ENCODE data around the gene SLC45A3.
"Not testable (repeated sequence)": the region's sequence is repeated elsewhere in the genome, so short reads cannot be mapped to it uniquely, and the experiment has no call there.

SLC45A3 gene

DNA sequence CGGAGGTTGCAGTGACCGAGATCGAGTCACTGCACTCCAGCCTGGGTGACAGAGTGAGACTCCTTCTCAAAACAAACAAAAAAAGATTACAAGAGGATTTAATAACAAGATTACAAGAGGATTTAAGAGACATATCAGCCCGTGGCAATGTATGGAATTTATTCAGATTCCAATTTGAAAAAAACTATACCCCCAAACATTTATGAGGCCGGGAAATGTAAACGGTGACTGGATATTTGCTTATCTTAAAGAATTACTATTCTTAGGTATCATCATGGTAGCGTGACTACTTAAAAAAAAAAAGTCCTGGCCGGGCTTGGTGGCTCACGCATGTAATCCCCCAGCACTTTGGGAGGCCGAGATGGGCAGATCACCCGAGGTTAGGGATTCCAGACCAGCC is 27.3 kb downstream of the SLC45A3 start:
- peaks cover 2% of the 10 kb centered on the region for H3K27me3 Mint-ChIP-seq (ENCODE audit: low read depth)
- H3K27ac Mint-ChIP-seq = no peak overlapping the region
- DNase-seq (ENCODE audit: low spot score) = no peak
- H3K9me3 Mint-ChIP-seq = no peaks in the 10 kb centered on the region
- H3K4me1 Mint-ChIP-seq (ENCODE audit: low read depth) = peaks cover 3% of the 10 kb centered on the region
- H3K4me3 Mint-ChIP-seq = no peak overlapping the region
- no peaks in the 10 kb centered on the region for H3K36me3 Mint-ChIP-seq (ENCODE audit: low read depth)

DNA sequence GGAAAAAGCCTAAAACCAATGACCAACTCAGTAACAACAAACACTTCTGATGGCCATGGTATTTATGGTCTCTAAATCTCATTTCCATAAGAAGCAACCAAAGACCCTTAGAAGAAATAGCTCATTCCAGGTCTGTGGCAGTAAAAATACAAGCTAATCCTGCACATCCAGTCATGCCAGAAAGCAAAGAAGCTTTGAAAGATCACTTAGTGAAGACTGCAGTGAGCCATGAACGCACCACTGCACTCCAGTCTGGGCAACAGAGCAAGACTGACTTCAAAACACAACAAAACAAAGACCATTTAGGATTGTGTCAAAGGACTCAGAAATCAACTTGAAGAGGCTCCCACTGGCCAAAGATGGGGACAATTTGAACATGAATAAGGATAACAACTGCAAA is 30.1 kb downstream of the SLC45A3 start:
- Mint-ChIP-seq H3K9me3 (no peaks in the 10 kb centered on the region), H3K36me3 (ENCODE audit: low read depth) (no peaks in the 10 kb centered on the region), H3K4me1 (ENCODE audit: low read depth) (no peaks in the 10 kb centered on the region), H3K4me3 (no peak overlapping the region), H3K27ac (no peak overlapping the region), H3K27me3 (ENCODE audit: low read depth) (no peaks in the 10 kb centered on the region)
- DNase-seq (ENCODE audit: low spot score) = no peak

- no peaks in the 10 kb centered on the region for H3K4me1 Mint-ChIP-seq (ENCODE audit: low read depth)
- H3K9me3 Mint-ChIP-seq = no peaks in the 10 kb centered on the region
- H3K4me3 Mint-ChIP-seq = no peak overlapping the region
- H3K27ac Mint-ChIP-seq = no peak overlapping the region
- no peaks in the 10 kb centered on the region for H3K27me3 Mint-ChIP-seq (ENCODE audit: low read depth)
- no peaks in the 10 kb centered on the region for H3K36me3 Mint-ChIP-seq (ENCODE audit: low read depth)
- DNase-seq (ENCODE audit: low spot score) = no peak
Measured at GRCh38 chr1:205645519-205645918, 34.8 kb downstream of the SLC45A3 start.

- no peak overlapping the region for H3K27ac Mint-ChIP-seq
- H3K4me3 Mint-ChIP-seq = no peak overlapping the region
- no peak for DNase-seq (ENCODE audit: low spot score)
- H3K36me3 Mint-ChIP-seq (ENCODE audit: low read depth) = no peaks in the 10 kb centered on the region
- no peaks in the 10 kb centered on the region for H3K9me3 Mint-ChIP-seq
- peaks cover 21% of the 10 kb centered on the region for H3K27me3 Mint-ChIP-seq (ENCODE audit: low read depth)
- no peaks in the 10 kb centered on the region for H3K4me1 Mint-ChIP-seq (ENCODE audit: low read depth)
Measured at GRCh38 chr1:205642679-205643307, 37.5 kb downstream of the SLC45A3 start.

GRCh38 chr1:205639567-205639966 is 40.7 kb downstream of the SLC45A3 start:
- DNase-seq (ENCODE audit: low spot score) = no peak

DNA sequence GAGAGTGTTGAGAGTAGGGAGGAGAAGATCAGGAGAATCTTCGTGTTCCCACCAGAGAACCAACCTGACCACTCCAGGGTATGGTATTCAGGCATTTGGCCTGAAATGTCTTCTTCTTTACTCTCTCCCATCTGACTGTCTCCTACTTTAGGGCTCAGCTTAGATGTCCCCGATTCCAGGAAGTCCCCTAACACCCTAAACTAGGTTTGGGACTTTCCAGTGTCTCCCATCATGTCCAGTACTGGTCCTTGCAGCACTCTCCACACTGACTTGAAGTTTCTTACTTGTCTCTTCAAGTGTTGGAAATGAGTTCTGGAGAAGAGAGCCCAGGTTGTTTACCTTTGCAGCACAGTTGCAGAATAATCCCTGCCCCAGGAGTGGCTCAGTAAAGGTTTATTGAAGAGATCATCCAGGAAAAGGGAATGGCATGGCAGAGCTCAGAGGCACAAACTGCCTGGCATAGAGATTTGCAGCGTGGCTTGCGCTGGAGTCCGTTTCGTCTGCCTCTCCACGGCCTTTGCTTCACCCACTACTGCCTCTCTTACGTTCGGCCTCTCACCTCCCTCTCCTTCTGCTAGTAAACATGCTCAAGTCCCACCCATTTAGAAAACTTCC is 42.3 kb downstream of the SLC45A3 start:
- Mint-ChIP-seq H3K9me3 (no peaks in the 10 kb centered on the region), H3K27ac (no peak overlapping the region), H3K36me3 (ENCODE audit: low read depth) (no peaks in the 10 kb centered on the region), H3K27me3 (ENCODE audit: low read depth) (peaks cover 33% of the 10 kb centered on the region), H3K4me3 (no peak overlapping the region), H3K4me1 (ENCODE audit: low read depth) (peaks cover 3% of the 10 kb centered on the region)
- DNase-seq (ENCODE audit: low spot score) = no peak

More at GRCh38 chr1:205639567-205639966, 40.7 kb downstream of the SLC45A3 start:
- H3K36me3 Mint-ChIP-seq (ENCODE audit: low read depth) = no peaks in the 10 kb centered on the region
- H3K27me3 Mint-ChIP-seq (ENCODE audit: low read depth) = peaks cover 33% of the 10 kb centered on the region
- H3K9me3 Mint-ChIP-seq = no peaks in the 10 kb centered on the region
- H3K27ac Mint-ChIP-seq = no peak overlapping the region
- H3K4me1 Mint-ChIP-seq (ENCODE audit: low read depth) = peaks cover 3% of the 10 kb centered on the region
- no peak overlapping the region for H3K4me3 Mint-ChIP-seq

DNA sequence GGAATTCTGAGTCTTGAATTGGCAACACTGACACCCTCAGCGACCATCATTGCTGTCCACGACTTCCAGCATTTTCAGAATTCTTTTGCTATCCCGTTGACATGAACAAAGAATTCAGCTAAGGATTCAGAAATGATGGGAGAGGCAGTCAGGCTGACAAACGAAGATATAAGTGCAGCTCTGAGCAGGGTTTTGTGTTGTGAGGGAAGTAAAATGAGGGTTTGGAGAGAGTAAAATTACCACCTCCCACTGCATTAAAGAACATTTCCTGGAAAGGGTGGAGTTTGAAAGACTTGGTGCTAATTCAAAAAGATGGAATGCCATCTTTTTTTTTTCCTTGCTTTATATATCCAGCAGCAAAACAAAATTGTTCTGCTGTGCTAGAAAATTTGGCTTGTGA is 43.6 kb downstream of the SLC45A3 start:
- peaks cover 33% of the 10 kb centered on the region for H3K27me3 Mint-ChIP-seq (ENCODE audit: low read depth)
- no peak overlapping the region for H3K27ac Mint-ChIP-seq
- H3K4me3 Mint-ChIP-seq = no peak overlapping the region
- H3K4me1 Mint-ChIP-seq (ENCODE audit: low read depth) = peaks cover 8% of the 10 kb centered on the region
- no peaks in the 10 kb centered on the region for H3K36me3 Mint-ChIP-seq (ENCODE audit: low read depth)
- H3K9me3 Mint-ChIP-seq = no peaks in the 10 kb centered on the region
- no peak for DNase-seq (ENCODE audit: low spot score)

GRCh38 chr1:205636138-205636530 is 44.2 kb downstream of the SLC45A3 start:
- not testable (repeated sequence) for H3K4me1 Mint-ChIP-seq (ENCODE audit: low read depth); H3K36me3 Mint-ChIP-seq (ENCODE audit: low read depth); DNase-seq (ENCODE audit: low spot score); H3K9me3 Mint-ChIP-seq; H3K27ac Mint-ChIP-seq; H3K4me3 Mint-ChIP-seq
- peaks cover 33% of the 10 kb centered on the region for H3K27me3 Mint-ChIP-seq (ENCODE audit: low read depth)

- Mint-ChIP-seq H3K4me3 (peak overlapping the region; percentile 7), H3K4me1 (ENCODE audit: low read depth) (peaks cover 18% of the 10 kb centered on the region), H3K9me3 (no peaks in the 10 kb centered on the region)
Measured at GRCh38 chr1:205633421-205633976, 46.8 kb downstream of the SLC45A3 start.

DNA sequence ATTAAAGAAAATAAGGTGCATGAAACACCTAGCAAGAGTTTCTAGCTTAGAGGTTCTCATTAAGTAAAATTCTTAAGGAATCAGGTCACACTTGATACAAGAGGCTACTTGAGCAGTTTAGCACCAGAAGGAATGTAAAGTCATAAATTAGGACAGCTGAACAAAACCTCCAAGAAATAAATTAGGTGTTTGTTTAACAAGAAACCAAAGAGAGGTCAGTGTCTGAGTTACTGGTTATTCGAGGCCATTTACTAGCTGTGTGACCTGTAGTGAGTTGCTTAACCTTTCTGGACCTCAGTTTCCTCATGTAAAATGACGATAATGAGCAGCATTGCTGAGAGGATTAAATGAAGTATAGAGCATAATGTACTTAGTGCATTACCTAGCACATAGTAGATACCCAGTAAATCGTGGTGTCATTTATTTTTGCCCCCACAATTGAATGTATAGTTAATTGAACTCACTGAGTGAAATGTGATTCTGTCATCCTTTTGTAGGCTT is 47.6 kb downstream of the SLC45A3 start:
- peak overlapping the region; percentile 85 for H3K4me3 Mint-ChIP-seq
- no peak overlapping the region for H3K27ac Mint-ChIP-seq

More at GRCh38 chr1:205633421-205633976, 46.8 kb downstream of the SLC45A3 start:
- Mint-ChIP-seq H3K27ac (no peak overlapping the region), H3K36me3 (ENCODE audit: low read depth) (peaks cover 9% of the 10 kb centered on the region), H3K27me3 (ENCODE audit: low read depth) (peaks cover 18% of the 10 kb centered on the region)
- no peak for DNase-seq (ENCODE audit: low spot score)

GRCh38 chr1:205631768-205632668 is 48.3 kb downstream of the SLC45A3 start, which contains the start of gene ELK4:
Gene ELK4 (minus strand): TSS chr1:205632011. CDS start chr1:205623882, 8,129 bp downstream.
- peak; percentile 99 for DNase-seq (ENCODE audit: low spot score)
- peak within 1 kb of the TSS; percentile 97 for H3K27ac Mint-ChIP-seq
- H3K9me3 Mint-ChIP-seq = no peaks in the 10 kb centered on the region
- peaks cover 13% of the 10 kb centered on the region for H3K36me3 Mint-ChIP-seq (ENCODE audit: low read depth)
- H3K4me1 Mint-ChIP-seq (ENCODE audit: low read depth) = peaks cover 29% of the 10 kb centered on the region
- peak within 1 kb of the TSS; percentile 90 for H3K4me3 Mint-ChIP-seq
- H3K27me3 Mint-ChIP-seq (ENCODE audit: low read depth) = peaks cover 5% of the 10 kb centered on the region

More for the DNA sequence above, 47.6 kb downstream of the SLC45A3 start:
- no peak for DNase-seq (ENCODE audit: low spot score)
- H3K4me1 Mint-ChIP-seq (ENCODE audit: low read depth) = peaks cover 26% of the 10 kb centered on the region
- H3K9me3 Mint-ChIP-seq = no peaks in the 10 kb centered on the region
- peaks cover 11% of the 10 kb centered on the region for H3K36me3 Mint-ChIP-seq (ENCODE audit: low read depth)
- peaks cover 12% of the 10 kb centered on the region for H3K27me3 Mint-ChIP-seq (ENCODE audit: low read depth)

DNA sequence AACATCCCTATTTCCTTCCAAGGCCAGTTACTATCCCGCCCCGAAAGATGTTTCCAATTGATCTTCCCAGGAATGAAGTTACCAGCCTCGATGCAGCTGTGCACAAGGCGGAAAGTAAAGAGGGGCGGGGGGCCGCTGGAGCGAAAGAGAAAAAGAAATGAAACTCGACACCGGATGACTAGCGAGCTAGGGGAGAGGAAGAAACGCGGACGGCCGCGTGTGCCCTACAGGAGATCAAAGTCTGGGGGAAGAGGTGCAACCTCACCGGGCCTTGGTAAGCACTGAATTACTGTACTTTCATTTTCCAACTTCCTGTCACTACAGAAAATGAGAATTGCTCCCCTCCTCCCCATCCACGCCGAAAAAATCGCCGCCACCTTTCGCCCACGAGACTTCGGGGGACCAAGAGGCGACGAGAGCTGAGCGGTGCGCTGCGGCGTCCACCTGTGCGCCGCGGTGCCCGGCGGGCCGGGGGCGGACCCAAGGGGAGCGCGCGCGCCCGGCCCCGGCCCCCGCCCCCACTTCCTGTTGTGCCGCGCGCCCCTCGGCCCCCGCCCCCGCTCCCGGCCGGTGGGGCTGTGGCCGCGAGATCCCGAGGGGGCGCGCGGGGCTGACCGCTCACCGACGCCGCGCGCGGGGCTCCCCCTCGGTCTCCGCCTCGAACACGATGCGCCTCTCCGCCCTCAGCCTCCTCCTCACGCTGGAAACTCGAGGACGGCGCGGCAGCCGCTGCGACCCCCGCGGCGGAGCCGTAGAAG is 49.1 kb downstream of the SLC45A3 start:
- no peaks in the 10 kb centered on the region for H3K9me3 Mint-ChIP-seq
- peak overlapping the region; percentile 97 for H3K27ac Mint-ChIP-seq
- H3K4me1 Mint-ChIP-seq (ENCODE audit: low read depth) = peaks cover 35% of the 10 kb centered on the region
- DNase-seq (ENCODE audit: low spot score) = peak; percentile 84
- H3K4me3 Mint-ChIP-seq = peak overlapping the region; percentile 90
- H3K36me3 Mint-ChIP-seq (ENCODE audit: low read depth) = peaks cover 21% of the 10 kb centered on the region
- H3K27me3 Mint-ChIP-seq (ENCODE audit: low read depth) = no peaks in the 10 kb centered on the region

DNA sequence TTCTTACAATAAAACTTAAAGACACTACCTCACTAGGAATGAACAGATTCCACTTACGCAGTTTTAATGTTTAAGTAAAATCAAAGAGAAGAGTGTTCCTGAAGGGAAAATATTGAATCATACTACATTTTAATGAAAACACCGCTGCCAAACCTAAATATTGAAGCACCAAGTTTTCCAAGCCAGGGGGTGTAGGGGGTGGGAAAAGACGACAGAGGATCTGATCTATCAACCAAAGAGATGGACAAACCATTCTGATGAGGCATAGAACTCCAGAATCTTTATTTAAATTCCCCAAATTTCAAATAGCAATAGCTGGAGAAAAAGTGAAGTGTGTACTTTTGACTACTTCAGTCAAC is 49.7 kb downstream of the SLC45A3 start:
- Mint-ChIP-seq H3K9me3 (no peaks in the 10 kb centered on the region), H3K36me3 (ENCODE audit: low read depth) (peaks cover 26% of the 10 kb centered on the region), H3K27ac (peak overlapping the region; percentile 97), H3K4me1 (ENCODE audit: low read depth) (peaks cover 40% of the 10 kb centered on the region), H3K4me3 (peak overlapping the region; percentile 90), H3K27me3 (ENCODE audit: low read depth) (no peaks in the 10 kb centered on the region)
- DNase-seq (ENCODE audit: low spot score) = no peak
